ENCODE measurements around the gene GPR84.

The GPR84 gene

DNA sequence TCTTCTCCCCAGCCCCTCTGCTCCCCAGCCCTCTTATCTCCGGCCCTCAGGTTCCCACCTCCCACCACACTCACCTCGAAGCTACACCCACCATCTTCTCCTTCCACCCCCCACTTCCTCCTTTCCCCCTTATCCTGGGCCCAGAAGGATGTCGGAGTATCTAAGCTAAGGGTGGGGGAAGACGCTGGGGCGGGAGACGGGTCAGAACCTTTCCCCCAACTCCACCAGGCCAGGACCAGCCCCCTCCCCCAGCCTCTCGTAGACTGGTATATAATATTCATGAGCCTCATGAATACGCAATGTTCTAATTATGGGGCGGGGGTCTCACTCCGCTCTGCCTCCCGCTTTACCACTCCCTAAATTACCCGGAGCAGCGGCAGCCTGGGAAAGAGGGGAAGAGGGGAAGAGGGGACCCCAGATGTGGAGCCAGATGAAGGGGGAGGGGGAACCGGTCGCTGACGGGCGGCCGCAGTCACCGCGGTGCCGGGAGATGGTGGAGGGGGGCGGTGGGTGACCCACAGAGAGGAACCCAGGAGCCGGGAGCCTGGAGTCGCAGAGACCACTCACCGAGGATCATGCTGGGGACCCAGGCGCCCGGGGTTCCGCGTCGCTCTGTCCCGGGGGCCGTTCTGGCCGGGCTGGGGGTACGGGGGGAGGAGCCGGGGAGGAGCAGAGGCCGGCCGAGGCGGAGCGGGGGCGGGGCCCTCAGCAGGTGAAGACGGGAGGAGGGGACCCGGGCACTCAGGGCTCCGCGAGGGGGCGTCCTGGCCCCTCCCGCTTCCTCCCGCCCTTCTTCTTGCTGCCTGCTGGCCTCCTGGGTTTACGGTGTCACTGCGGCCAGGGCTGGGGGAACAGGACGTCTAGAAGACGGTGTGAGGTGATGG is 26.6 kb upstream of the GPR84 start:
- no peak for TF ChIP-seq NFRKB (IDR thresholded peaks at IDR 0.05)
- TF ChIP-seq, protein P1, sequence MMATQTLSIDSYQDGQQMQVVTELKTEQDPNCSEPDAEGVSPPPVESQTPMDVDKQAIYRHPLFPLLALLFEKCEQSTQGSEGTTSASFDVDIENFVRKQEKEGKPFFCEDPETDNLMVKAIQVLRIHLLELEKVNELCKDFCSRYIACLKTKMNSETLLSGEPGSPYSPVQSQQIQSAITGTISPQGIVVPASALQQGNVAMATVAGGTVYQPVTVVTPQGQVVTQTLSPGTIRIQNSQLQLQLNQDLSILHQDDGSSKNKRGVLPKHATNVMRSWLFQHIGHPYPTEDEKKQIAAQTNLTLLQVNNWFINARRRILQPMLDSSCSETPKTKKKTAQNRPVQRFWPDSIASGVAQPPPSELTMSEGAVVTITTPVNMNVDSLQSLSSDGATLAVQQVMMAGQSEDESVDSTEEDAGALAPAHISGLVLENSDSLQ (IDR thresholded peaks at IDR 0.05), result peak; percentile 10; the same call in 1 of the 2 replicates
- CTCF ChIA-PET, result interaction anchor here (1.0 to 3.1 kb wide), 4 partner anchors 9 to 49 kb away, joined by 4 to 14 read pairs (median 10); no protein-coding TSS in a partner anchor
- DNase-seq (ENCODE audit: extremely low spot score), result peak; percentile 74
- POLR2A ChIA-PET, result interaction anchor here (1.1 kb wide), 1 partner anchor 10 kb away, joined by 3 read pairs; no protein-coding TSS in a partner anchor

DNA sequence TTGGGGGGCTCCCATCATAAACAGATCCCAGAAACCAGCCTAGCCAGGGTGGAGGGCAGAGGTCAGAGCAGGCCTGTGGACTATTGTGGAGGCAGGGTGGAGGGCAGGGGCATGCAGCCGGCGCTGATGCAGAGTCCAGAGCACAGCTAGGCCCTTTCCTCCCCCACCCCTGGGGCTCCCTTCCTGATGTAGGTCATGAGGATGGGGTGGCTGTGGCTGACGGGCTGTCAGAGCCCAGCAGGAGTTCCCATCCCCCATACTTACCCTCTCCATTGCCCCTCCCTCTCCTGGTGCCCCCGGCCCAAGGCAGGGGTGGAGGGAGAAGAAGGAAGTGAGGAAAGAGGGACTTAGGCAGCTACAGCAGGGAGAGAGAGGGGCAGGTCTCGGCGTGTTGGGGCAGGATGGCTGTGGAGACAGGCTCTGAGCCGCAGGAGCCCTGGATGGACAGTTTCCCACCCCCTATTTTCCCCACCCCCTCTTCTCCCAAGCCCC is 25.9 kb upstream of the GPR84 start:
- POLR2A ChIA-PET, result interaction anchor here (1.1 kb wide), 1 partner anchor 10 kb away, joined by 3 read pairs; no protein-coding TSS in a partner anchor
- CTCF ChIA-PET, result interaction anchor here (1.0 to 3.1 kb wide), 2 partner anchors 9 to 11 kb away, joined by 6 to 14 read pairs; no protein-coding TSS in a partner anchor
- DNase-seq (ENCODE audit: extremely low spot score), result no peak
- TF ChIP-seq BHLHE40 (IDR thresholded peaks at IDR 0.05; ENCODE audit: borderline replicate concordance) (no peak), FOXM1 (IDR thresholded peaks at IDR 0.05; ENCODE audit: borderline replicate concordance) (no peak), LEF1 (IDR thresholded peaks at IDR 0.05; ENCODE audit: borderline replicate concordance) (no peak), L3MBTL2 (conservative IDR thresholded peaks at IDR 0.05) (no peak), SUZ12 (IDR thresholded peaks at IDR 0.05) (no peak)
- TF ChIP-seq, protein P1 (IDR thresholded peaks at IDR 0.05), result no peak

DNA sequence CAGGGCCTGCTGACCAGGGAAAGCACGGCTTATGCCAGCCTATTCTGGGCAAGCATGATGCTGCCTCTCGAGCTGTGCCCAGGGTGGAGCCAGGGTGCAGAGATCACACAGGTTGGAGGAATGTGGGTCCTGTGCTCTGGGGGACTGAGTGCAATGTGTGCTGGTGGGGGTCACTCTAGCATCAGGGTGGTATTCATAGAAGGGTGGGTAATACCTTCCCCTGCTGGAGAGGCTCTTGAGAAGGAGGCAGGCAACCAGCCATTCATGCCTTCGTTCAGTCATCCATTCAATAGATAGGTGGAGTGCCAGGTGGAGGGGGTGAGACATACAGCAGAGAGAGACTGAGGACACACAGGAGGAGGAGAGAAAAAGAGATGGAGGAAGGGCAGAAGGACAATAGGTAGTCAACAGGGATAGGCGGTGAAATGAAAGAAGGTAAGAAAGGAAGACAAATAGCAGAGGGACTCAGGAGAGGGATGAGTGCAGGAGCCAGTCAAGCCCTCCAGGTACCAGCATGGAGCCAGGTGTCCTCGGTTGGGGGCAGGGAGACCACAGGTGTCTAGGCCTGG is 25.4 kb upstream of the GPR84 start:
- ChIA-PET CTCF (interaction anchor here (1.0 to 3.1 kb wide), 2 partner anchors 10 kb away, joined by 6 to 14 read pairs; no protein-coding TSS in a partner anchor), POLR2A (no interaction called here)
- TF ChIP-seq HDGF (IDR thresholded peaks at IDR 0.05; ENCODE audit: borderline replicate concordance), result no peak
- TF ChIP-seq NFRKB (IDR thresholded peaks at IDR 0.05), result no peak
- no peak for TF ChIP-seq ELF4 (IDR thresholded peaks at IDR 0.05)
- DNase-seq (ENCODE audit: extremely low spot score), result no peak

DNA sequence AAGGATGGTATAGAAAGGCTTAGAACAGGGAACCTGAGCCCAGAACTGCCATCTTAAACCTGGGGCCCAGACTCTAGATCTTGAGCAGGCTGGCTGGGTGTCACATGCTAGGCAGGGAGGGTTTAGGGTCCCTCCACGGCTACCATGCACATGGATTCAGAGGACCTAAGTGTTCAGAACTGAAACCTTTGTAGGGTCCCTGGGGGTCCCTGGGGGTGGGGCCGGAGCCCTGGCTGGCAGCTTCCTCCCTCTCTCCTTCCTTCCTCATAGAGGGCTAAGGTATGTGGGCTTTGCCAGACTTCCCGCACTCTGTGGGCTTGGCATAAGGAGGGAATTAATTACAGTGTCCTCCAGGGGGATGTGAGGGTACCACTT is 24.8 kb upstream of the GPR84 start:
- TF ChIP-seq FOXA1 (IDR thresholded peaks at IDR 0.05), result no peak
- no peak for TF ChIP-seq FOXK2 (IDR thresholded peaks at IDR 0.05)
- ChIA-PET POLR2A (no interaction called here), CTCF (no interaction called here)
- no peak for DNase-seq (ENCODE audit: extremely low spot score)

DNA sequence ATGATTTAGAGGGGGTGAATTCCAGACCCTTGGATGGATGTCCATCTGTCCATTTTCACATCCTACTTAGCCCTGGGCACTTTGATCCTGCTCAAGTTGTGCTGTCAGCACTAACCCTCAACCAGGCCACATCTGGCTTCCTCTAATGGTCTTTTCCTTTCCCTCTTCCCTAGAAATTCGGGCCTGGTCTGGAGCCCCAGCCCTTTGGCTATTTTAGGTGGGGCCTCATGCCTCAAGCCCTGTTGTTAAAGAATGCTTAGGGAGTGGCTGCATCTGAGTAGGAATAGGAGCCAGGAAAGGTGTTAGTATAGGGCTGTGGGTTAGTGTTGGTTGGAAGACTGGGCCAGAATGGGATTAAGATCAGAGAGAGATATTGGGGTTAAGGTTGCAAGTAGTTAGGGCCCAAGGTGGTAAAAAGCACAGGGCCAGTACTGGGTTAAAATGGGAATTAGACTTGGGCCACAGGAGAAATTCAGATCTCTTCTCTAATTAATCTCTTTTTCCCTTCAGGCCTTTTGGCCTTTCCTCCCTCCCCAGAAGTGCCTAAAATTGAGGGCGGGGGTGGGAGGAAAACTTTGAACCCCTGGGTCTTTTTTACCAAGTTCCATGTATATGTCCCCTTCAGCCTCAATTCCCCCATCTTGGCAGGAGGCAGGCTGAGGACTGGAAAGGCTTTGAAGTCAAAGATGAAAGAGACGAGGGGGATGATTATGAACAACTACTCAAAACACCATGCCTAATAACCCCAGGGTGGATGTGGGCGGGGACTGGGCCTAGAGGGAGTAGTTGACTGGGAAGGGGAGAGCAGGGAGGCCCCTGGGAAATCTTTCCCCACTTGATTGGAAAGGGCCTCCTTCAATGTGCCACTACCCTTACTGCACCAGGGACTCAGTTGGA is 24.2 kb upstream of the GPR84 start:
- TF ChIP-seq SUZ12 (IDR thresholded peaks at IDR 0.05) (no peak), TARDBP (IDR thresholded peaks at IDR 0.05) (no peak), FOXM1 (IDR thresholded peaks at IDR 0.05; ENCODE audit: borderline replicate concordance) (no peak)
- CTCF ChIA-PET, result interaction anchor here (0.6 to 1.5 kb wide), 5 partner anchors 9 to 165 kb away, joined by 3 to 16 read pairs (median 4); no protein-coding TSS in a partner anchor
- no peak for DNase-seq (ENCODE audit: extremely low spot score)
- POLR2A ChIA-PET, result interaction anchor here (1.0 kb wide), 1 partner anchor 9 kb away, joined by 5 read pairs; no protein-coding TSS in a partner anchor

DNA sequence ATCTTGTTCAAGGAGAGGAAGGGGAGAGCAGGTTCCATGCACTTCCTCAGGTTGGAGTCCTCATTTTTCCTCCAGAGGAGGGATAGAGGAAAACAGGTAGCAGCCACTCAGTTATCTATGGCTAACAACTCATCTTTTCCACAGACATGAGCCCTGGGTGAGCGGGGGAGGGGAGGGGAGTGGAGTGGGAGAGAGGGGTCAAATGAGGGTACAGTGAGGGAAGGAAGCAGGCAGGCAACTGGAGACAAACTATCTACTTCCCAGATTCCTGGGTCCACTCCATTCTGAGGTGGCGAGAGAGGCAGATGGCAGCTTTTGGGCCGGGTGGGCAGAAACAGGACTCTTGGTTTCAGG is 22.8 kb upstream of the GPR84 start:
- CTCF ChIA-PET, result interaction anchor here (1.4 to 1.5 kb wide), 3 partner anchors 8 to 19 kb away, joined by 3 to 16 read pairs (median 5); no protein-coding TSS in a partner anchor
- no peak for DNase-seq (ENCODE audit: extremely low spot score)
- no peak for TF ChIP-seq FOXK2 (IDR thresholded peaks at IDR 0.05)
- TF ChIP-seq CTBP1 (IDR thresholded peaks at IDR 0.05; ENCODE audit: borderline replicate concordance), result no peak
- TF ChIP-seq ARNT (IDR thresholded peaks at IDR 0.05), result no peak
- TF ChIP-seq, protein P1 (IDR thresholded peaks at IDR 0.05), result no peak
- TF ChIP-seq L3MBTL2 (conservative IDR thresholded peaks at IDR 0.05), result no peak
- TF ChIP-seq SP1 (IDR thresholded peaks at IDR 0.05), result no peak
- no peak for TF ChIP-seq FOXM1 (IDR thresholded peaks at IDR 0.05; ENCODE audit: borderline replicate concordance)
- TF ChIP-seq NFRKB (IDR thresholded peaks at IDR 0.05), result no peak
- POLR2A ChIA-PET, result no interaction called here
